Middle frontal gyrus (tissue), 1 donor: ENCODE data around the gene WDR7.

Experiments used
- DNase-seq: peaks from one replicate; pipeline ENCODE4 v3.0.0-alpha.2; 2015; ENCODE audit warnings: low spot score; ENCODE audit errors: extremely low spot score

The WDR7 gene

DNA sequence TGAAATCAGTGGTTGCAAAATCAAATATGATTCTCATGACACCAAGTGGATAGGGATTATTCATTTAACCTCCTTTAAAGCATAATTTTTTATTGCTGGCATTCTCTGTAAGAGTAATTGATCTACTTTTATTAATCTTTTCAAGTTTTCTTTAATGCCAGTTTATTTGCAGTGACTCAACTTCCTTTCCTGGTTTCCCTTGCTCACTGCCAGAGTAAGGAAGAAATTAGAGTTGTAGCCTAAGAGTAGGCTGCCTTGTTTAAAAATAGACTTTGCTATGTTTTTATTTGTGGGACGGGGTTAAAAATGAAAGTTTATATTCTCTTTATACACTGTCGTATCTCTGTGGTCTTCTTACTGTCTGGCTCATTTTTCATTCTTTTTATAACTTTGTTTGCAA, 148.6 kb downstream of the WDR7 start:
- DNase-seq = no peak

GRCh38 chr18:56803051-56803450, 151.9 kb downstream of the WDR7 start:
- no peak for DNase-seq

DNA sequence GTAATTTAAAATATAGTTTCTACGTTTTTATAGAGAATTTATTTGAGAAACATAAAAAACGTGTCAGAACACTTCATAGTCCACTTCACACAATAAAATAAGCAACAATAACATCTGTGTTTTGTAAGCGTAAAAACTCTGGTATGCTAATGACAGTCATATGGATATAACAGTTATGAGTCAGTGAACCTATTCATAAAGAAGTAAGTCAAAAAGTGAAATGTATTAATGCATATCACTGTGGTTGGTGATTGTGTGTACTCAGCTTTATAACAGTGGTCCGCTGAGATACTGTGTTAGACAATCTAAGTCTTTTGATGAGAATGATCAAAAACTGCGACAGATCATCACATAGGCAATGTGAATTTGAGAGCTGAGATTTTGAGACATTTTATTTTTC, 153.2 kb downstream of the WDR7 start:
- DNase-seq = no peak

GRCh38 chr18:56807901-56808300, 156.7 kb downstream of the WDR7 start:
- DNase-seq = no peak

- no peak for DNase-seq
Observed at GRCh38 chr18:56812674-56813073, 161.5 kb downstream of the WDR7 start.

DNA sequence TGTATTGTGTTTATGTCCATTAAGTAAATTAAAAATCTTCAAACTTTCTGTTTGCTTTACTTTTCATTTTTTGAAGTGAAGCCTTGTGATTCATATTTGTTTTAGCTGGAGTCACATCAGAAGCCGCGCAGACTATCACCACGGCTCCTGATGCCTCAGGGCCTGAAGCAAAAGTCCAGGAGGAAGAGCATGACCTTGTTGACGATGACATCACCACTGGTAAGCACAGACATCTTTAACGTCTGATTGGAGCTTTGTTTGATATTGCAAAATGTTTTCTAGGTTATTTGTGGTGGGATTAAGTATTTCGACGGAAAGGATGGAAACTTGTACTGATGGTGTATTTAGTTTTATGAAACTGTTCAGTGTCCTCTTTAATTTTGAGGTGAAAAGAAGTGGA, 164.8 kb downstream of the WDR7 start:
- DNase-seq = no peak

GRCh38 chr18:56823986-56824565, 172.9 kb downstream of the WDR7 start:
- DNase-seq = no peak

- DNase-seq = no peak
Observed at GRCh38 chr18:56825321-56825720, 174.2 kb downstream of the WDR7 start.

GRCh38 chr18:56825878-56826277, 174.7 kb downstream of the WDR7 start:
- no peak for DNase-seq

GRCh38 chr18:56831988-56832387, 180.8 kb downstream of the WDR7 start:
- DNase-seq = no peak

- no peak for DNase-seq
Observed at GRCh38 chr18:56835331-56835730, 184.2 kb downstream of the WDR7 start.

GRCh38 chr18:56836173-56836572, 185.0 kb downstream of the WDR7 start:
- no peak for DNase-seq

DNA sequence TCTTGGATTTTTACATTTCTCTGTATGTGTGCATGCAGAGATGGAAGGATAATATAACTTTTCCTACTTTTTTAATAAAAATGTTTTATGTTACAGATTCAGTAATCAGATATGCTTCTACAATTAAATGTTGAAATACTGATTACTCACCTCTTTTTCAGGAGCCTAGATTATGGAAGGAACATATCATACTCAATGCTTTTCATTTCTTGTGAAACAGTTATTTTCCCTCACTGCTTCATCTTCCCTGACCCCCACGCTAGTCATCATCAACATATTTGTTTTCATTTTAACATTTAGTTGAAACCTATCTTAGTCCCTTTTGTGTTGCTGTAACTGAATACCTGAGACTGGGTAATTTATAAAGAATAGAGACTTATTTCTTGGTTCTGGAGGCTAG, 190.7 kb downstream of the WDR7 start:
- DNase-seq = no peak

DNA sequence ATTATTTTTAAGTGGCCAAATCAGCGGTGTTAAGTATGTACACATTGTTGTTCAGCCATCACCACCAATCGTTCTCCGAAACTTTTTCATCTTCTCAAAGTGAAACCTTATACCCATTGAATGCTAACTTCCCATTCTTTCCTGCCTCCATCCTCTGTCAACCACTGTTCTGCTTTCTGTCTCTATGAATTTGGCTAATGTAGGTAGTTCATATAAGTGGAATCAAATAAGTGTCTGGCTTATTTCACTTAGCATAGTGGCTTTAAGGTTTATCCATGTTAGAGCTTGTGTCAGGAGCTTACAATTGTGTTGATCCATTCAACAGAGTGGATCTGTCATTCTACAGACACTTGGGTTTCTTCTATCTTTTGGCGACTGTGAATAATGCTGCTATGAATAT, 192.1 kb downstream of the WDR7 start:
- no peak for DNase-seq

DNA sequence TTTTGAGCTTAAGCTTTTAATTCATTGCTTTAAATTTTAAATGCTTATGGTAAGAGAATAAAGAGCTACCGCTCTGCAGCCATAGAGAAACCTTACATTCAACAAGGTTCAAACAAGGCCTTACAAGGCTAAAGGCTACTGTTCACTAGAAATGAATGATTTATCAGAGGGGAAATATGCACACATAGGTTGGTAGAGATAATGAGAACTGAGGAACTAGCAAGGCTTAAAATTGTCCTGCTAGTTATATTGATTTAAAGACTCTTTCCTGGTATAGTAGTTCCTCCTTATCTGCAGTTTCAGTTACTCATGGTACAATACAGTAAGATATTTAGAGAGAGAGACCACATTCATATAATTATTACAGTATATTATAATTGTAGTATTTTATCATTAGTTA, 193.4 kb downstream of the WDR7 start:
- DNase-seq = no peak

DNA sequence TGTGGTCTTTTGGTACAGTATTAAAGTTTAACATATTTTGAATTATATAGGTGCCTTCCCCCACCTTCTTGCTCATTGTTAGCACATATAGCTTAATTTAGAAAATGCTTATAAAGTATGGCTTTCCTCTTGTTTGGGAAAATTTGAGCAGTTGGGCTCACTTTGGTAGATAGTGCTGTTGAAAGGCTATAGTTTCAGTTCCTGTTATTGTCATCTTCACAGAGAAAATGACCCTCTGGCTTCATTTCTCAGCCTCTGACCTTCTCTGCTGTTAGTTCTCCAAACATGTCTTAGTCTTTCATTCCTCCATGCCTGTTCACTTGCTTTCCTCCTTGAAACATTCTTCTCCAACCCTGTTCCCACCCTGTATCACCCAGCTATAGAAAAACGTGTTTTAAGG, 200.6 kb downstream of the WDR7 start:
- no peak for DNase-seq

DNA sequence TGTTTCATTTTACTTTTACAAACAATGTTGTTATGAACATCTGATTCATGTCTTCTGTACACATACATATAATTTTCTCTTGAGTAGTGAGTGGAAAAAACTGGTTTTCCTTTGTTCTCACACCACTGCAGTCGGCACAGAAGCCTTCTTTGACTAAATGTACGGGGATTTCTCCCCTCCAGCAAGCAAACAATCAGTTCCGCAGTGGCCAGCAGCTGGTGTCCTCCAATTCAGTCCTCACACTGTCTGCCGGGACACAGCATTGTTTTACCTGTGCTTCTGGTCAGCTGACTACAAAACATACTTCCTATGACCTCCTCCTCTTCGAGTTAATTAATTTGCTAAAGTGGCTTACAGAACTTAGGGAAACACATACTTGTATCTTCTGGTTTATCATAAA, 202.8 kb downstream of the WDR7 start:
- no peak for DNase-seq

GRCh38 chr18:56861244-56861643, 210.1 kb downstream of the WDR7 start:
- DNase-seq = no peak

- DNase-seq = no peak
Observed at GRCh38 chr18:56869189-56869777, 218.1 kb downstream of the WDR7 start.

DNA sequence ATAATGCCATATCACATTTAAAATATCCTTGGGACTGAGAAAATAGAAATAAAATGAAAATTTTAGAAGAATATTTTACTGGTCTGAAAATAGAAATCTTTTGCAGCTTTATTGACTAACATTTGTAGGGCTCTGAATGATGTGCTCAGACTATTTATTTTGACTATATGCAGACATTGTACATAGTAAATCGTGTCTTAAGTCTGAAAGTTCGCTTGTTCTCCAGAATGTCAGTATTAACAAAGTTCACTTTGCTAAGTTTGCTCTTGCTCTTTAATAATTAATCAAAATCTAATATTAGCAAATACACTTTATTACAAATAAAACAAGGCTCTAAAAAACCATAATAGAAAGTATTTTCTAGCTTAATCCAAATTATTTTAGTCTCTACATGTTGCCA, 219.8 kb downstream of the WDR7 start:
- no peak for DNase-seq

GRCh38 chr18:56872140-56872539, 221.0 kb downstream of the WDR7 start:
- DNase-seq = no peak

DNA sequence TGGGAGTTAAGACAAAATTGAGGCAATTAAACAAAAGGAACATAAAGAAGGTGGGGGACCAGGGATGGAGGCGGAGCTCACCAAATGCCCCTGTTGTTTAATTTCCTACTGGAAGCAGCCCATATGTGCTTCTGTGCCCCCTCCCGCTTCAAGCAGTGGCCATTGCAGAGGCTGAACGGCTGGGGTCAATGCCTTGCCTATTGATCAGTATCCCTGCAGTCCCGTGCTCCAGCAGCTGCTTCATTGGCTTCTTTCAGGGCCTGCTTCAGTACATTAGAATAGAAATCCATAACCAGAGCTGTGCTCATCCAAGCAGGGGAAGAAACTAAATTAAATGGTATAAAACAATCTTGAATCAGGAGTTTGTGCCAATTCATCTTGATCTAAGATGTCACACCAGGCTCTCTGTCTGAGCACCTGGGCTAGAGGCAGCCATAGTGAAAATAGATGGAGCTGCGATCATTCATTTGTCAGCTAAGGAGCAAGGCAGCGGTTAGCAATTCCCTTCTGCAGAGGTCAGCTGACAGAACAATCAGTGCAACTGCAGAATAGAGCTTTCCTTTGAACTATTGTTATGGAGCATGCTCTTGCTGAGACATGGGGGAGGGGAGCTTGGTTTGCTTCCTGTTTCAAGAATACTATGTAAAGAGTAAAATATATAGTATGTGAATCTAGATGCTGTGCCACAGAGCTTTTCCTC, 222.4 kb downstream of the WDR7 start:
- DNase-seq = peak; percentile 47

GRCh38 chr18:56878711-56879110, 227.6 kb downstream of the WDR7 start:
- no peak for DNase-seq
